Endothelial cell of umbilical vein (primary cell): Measurements from ENCODE around the gene CBLN3. TPM values are rescaled to one million over a fixed set of nuclear protein-coding genes. Genes with fewer than 3 reads are reported as not detected.

Source experiments
- BruUV-seq: library from RNA; stranded (reverse); fragments of 400-500 nt; replicated peaks from 2 replicates; lab custom pipeline; 2021; lab: Mats Ljungman, UMichigan
- CTCF ChIA-PET: fragments of 300-600, 350-600 bp; sonication (Branson Sonifier 250); formaldehyde crosslinking; loops from one replicate; lab custom pipeline; 2021; ENCODE audit warnings: antibody characterized with exemption, inconsistent platforms; lab: Charles Lee
- POLR2A ChIA-PET: fragments of 300-600, 350-600 bp; sonication (Branson Sonifier 250); formaldehyde crosslinking; loops from one replicate; lab custom pipeline; 2021; ENCODE audit warnings: antibody characterized with exemption, inconsistent platforms; lab: Charles Lee
- DNase-seq: peaks from one replicate; pipeline ENCODE4 v3.0.0-alpha.2; 2011; ENCODE audit warnings: low read depth, low spot score
- FAIRE-seq: peaks from 2 replicates; lab custom pipeline; 2011; peaks lifted over from hg19 to GRCh38; lab: Jason Lieb, UNC
- H2AFZ ChIP-seq: 2 replicates; pipeline ENCODE4 v1.6.0; 2012; ENCODE audit warnings: low read depth, low read length, control low read depth, inconsistent platforms
- H3K27ac ChIP-seq: 2 replicates; pipeline ENCODE4 v1.5.1; 2011; ENCODE audit warnings: low read depth, mild to moderate bottlenecking, control low read depth, low read length, moderate library complexity; ENCODE audit not compliant: insufficient read depth
- H3K27me3 ChIP-seq, 2 experiments: 2 replicates each; pipeline versions ENCODE4 v1.6.0 to v1.6.1; 2011; ENCODE audit warnings: low read length in 2 of 2, mixed read lengths in 1 of 2; ENCODE audit not compliant: control insufficient read depth in 2 of 2, insufficient read depth in 2 of 2
- H3K36me3 ChIP-seq, 2 experiments: 2 replicates in 1 of 2; 3 replicates in 1 of 2; pipeline ENCODE4 v1.5.1; 2011; ENCODE audit warnings: low read length in 2 of 2, mild to moderate bottlenecking in 1 of 2, moderate library complexity in 1 of 2; ENCODE audit not compliant: control insufficient read depth in 2 of 2, insufficient read depth in 2 of 2; ENCODE audit errors: extremely low read depth in 1 of 2
- H3K4me1 ChIP-seq: 3 replicates; pipeline ENCODE4 v1.5.1; 2011; ENCODE audit warnings: mild to moderate bottlenecking, low read length; ENCODE audit not compliant: control insufficient read depth, insufficient read depth; ENCODE audit errors: extremely low read depth
- H3K4me2 ChIP-seq: 2 replicates; pipeline ENCODE4 v1.6.1; 2011; ENCODE audit warnings: low read length, control low read depth, mixed read lengths; ENCODE audit not compliant: insufficient read depth
- H3K4me3 ChIP-seq, 3 experiments: fragments of 200-600 bp in 1 of 3; sonication (generic), shearing (Covaris generic) in 1 of 3; replicated peaks in 1 of 3; 2 replicates each; pipeline ENCODE4 v1.5.1; 2011 to 2016; ENCODE audit warnings: control low read depth in 3 of 3, low read length in 3 of 3, mild to moderate bottlenecking in 2 of 3, inconsistent platforms in 1 of 3, low read depth in 1 of 3, moderate library complexity in 1 of 3; ENCODE audit not compliant: insufficient read depth in 1 of 3
- H3K79me2 ChIP-seq: 2 replicates; pipeline ENCODE4 v1.6.0; 2012; ENCODE audit warnings: low read length, inconsistent platforms; ENCODE audit not compliant: control insufficient read depth, insufficient read depth
- H3K9ac ChIP-seq: replicated peaks from 2 replicates; pipeline ENCODE3; 2011; ENCODE audit warnings: low read length, control low read depth; ENCODE audit not compliant: insufficient read depth; ENCODE audit errors: extremely low read depth
- H3K9me1 ChIP-seq: replicated peaks from 3 replicates; pipeline ENCODE4 v1.6.0; 2011; ENCODE audit warnings: mild to moderate bottlenecking, low read length; ENCODE audit not compliant: control insufficient read depth, insufficient read depth; ENCODE audit errors: extremely low read depth
- H3K9me3 ChIP-seq: replicated peaks from 2 replicates; pipeline ENCODE4 v1.5.1; 2012; ENCODE audit warnings: low read length, inconsistent platforms; ENCODE audit not compliant: control insufficient read depth, insufficient read depth
- H4K20me1 ChIP-seq: replicated peaks from 2 replicates; pipeline ENCODE3; 2011; ENCODE audit warnings: mild to moderate bottlenecking, low read length; ENCODE audit not compliant: control insufficient read depth, insufficient read depth; ENCODE audit errors: extremely low read depth
- EZH2 ChIP-seq: IDR thresholded peaks from 2 replicates; pipeline ENCODE4 v1.6.1; 2012; ENCODE audit warnings: borderline replicate concordance, low read depth, mild to moderate bottlenecking, moderate library complexity, low read length, inconsistent platforms; ENCODE audit not compliant: severe bottlenecking
- FOS ChIP-seq: IDR thresholded peaks from 2 replicates; pipeline ENCODE4 v1.6.1; 2011; ENCODE audit warnings: mild to moderate bottlenecking, low read length, moderate library complexity, borderline replicate concordance; ENCODE audit not compliant: insufficient read depth
- GATA2 ChIP-seq: IDR thresholded peaks from 2 replicates; pipeline ENCODE4 v1.7.0; 2011; ENCODE audit warnings: low read depth, mild to moderate bottlenecking, moderate library complexity, mixed read lengths, low read length; ENCODE audit not compliant: insufficient read length, insufficient read depth
- JUN ChIP-seq: IDR thresholded peaks from 2 replicates; pipeline ENCODE4 v1.6.1; 2011; ENCODE audit warnings: borderline replicate concordance, low read depth; ENCODE audit not compliant: insufficient read length, insufficient read depth
- MAX ChIP-seq: IDR thresholded peaks from 2 replicates; pipeline ENCODE4 v1.6.1; 2011; ENCODE audit not compliant: insufficient read depth, insufficient read length
- MYC ChIP-seq: IDR thresholded peaks from one replicate; pipeline ENCODE4 v1.6.1; 2011; ENCODE audit warnings: mild to moderate bottlenecking, low read depth, low read length
- POLR2A ChIP-seq: IDR thresholded peaks from 2 replicates; pipeline ENCODE4 v1.6.1; 2012; ENCODE audit warnings: low read depth, mild to moderate bottlenecking, control low read depth, low read length
- POLR2AphosphoS5 ChIP-seq: IDR thresholded peaks from 2 replicates; pipeline ENCODE4 v1.6.1; 2012; ENCODE audit warnings: low read depth, mild to moderate bottlenecking, control low read depth, low read length, moderate library complexity; ENCODE audit not compliant: insufficient read depth
- dilution Hi-C: fragments of 300-500 bp; cut with MboI; formaldehyde crosslinking; loops from one replicate; pipeline ENCODE4 v1.15.0; 2019; ENCODE audit warnings: low sequenced_read_pairs; ENCODE audit not compliant: extremely low pct_ligation_motif_present
- intact Hi-C: fragments of 100-400 bp; cut with micrococcal nuclease; formaldehyde crosslinking; loops from one replicate; pipeline ENCODE4 v1.10.0; 2022
- polyA plus RNA-seq, 4 experiments: library from polyadenylated mRNA; depleted of rRNA in 3 of 4; stranded (reverse) in 3 of 4; unstranded in 1 of 4; fragments of >200 nt; gene quantifications; 2 replicates each; pipeline versions ENCODE4 v1.2.1 to v1.2.3, GENCODE V29; 2011 to 2012; ENCODE audit warnings: missing spikeins in 1 of 4
- total RNA-seq: library from RNA; stranded (reverse); gene quantifications from 2 replicates; pipeline ENCODE4 v1.2.3, GENCODE V29; 2021
- TF ChIP-seq, protein P1 (sequence below), 2 donors: IDR thresholded peaks; 1 replicate in 1 of 2; 2 replicates in 1 of 2; pipeline ENCODE4 v1.5.1; 2011; ENCODE audit warnings: low read length in 2 of 2, mild to moderate bottlenecking in 2 of 2, moderate library complexity in 2 of 2, control low read depth in 1 of 2, inconsistent platforms in 1 of 2, low read depth in 1 of 2; ENCODE audit not compliant: insufficient read depth in 1 of 2; ENCODE audit errors: extremely low read depth in 1 of 2

The CBLN3 gene
- total and polyA plus RNA-seq, 2 donors (not counting 3 experiments of a cell fraction or from before 2014, with no cell fraction given): 7.9 to 8.6 TPM

- CTCF ChIA-PET: interaction anchor here (0.7 to 4.7 kb wide), 10 partner anchors 11 to 68 kb away, joined by 3 to 34 read pairs (median 4); no protein-coding TSS in a partner anchor
- FAIRE-seq (peak; percentile 65), DNase-seq (peak; percentile 15)
- Histone ChIP-seq H3K9me3 (no peaks in the 10 kb centered on the region), H3K4me2 (peak overlapping the region; percentile 51), H3K4me3 (peak overlapping the region; percentile 69 to 78 (median 69)), H4K20me1 (no peaks in the 10 kb centered on the region), H2AFZ (peak overlapping the region; percentile 40), H3K79me2 (peaks cover 2% of the 10 kb centered on the region), H3K27ac (no peak overlapping the region), H3K9ac (no peak overlapping the region), H3K4me1 (peaks cover 32% of the 10 kb centered on the region), H3K36me3 (no peaks in the 10 kb centered on the region), H3K27me3 (no peaks in the 10 kb centered on the region), H3K9me1 (no peaks in the 10 kb centered on the region)
- intact Hi-C loops: no loop called here
- POLR2A ChIA-PET: interaction anchor here (1.0 to 1.4 kb wide), 2 partner anchors 19 to 32 kb away, joined by 3 read pairs; no protein-coding TSS in a partner anchor
- no peak for TF ChIP-seq MYC
- TF ChIP-seq EZH2: no peak
- TF ChIP-seq JUN: no peak
- no peak for TF ChIP-seq FOS
- TF ChIP-seq POLR2AphosphoS5: no peak
- TF ChIP-seq, protein P1, sequence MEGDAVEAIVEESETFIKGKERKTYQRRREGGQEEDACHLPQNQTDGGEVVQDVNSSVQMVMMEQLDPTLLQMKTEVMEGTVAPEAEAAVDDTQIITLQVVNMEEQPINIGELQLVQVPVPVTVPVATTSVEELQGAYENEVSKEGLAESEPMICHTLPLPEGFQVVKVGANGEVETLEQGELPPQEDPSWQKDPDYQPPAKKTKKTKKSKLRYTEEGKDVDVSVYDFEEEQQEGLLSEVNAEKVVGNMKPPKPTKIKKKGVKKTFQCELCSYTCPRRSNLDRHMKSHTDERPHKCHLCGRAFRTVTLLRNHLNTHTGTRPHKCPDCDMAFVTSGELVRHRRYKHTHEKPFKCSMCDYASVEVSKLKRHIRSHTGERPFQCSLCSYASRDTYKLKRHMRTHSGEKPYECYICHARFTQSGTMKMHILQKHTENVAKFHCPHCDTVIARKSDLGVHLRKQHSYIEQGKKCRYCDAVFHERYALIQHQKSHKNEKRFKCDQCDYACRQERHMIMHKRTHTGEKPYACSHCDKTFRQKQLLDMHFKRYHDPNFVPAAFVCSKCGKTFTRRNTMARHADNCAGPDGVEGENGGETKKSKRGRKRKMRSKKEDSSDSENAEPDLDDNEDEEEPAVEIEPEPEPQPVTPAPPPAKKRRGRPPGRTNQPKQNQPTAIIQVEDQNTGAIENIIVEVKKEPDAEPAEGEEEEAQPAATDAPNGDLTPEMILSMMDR (IDR thresholded peaks at IDR 0.05; ENCODE audit: extremely low read depth in 1 of 2, insufficient read depth in 1 of 2, low read depth in 1 of 2, low read length in 2 of 2): no peak
- TF ChIP-seq GATA2: no peak
- no peak for TF ChIP-seq MAX
- no peak for TF ChIP-seq POLR2A
- no TSS peak for BruUV-seq
- dilution Hi-C loops: no loop called here
Measured at GRCh38 chr14:24399447-24399822, 30.0 kb downstream of the CBLN3 start.
